GM12878 (cell line): ENCODE results near the gene PNMA5.
"Not testable (repeated sequence)": the region's sequence is repeated elsewhere in the genome, so short reads cannot be mapped to it uniquely, and the experiment has no call there.

Experiments
- CHD2 ChIP-seq: IDR thresholded peaks from 2 replicates; pipeline ENCODE4 v1.6.1; 2011; ENCODE audit warnings: low read depth, low read length, improper control_type of control experiment, borderline replicate concordance
- CTCF ChIP-seq, 3 experiments: IDR thresholded peaks in 2 of 3; conservative IDR thresholded peaks in 1 of 3; 2 replicates each; pipeline ENCODE4 v1.5.1; 2011; ENCODE audit warnings: low read depth in 3 of 3, low read length in 3 of 3, mild to moderate bottlenecking in 3 of 3, control low read depth in 2 of 3, moderate library complexity in 2 of 3, inconsistent platforms in 1 of 3, mixed read lengths in 1 of 3; ENCODE audit not compliant: control insufficient read depth in 2 of 3, insufficient read depth in 1 of 3; ENCODE audit errors: extremely low read depth in 1 of 3
- EP300 ChIP-seq, 2 experiments: fragments of 150-350 bp in 1 of 2; IDR thresholded peaks; 2 replicates each; pipeline ENCODE4 v1.6.1; 2011 to 2012; ENCODE audit warnings: low read depth in 2 of 2, low read length in 2 of 2, borderline replicate concordance in 1 of 2, improper control_type of control experiment in 1 of 2, inconsistent platforms in 1 of 2; ENCODE audit not compliant: control insufficient read depth in 1 of 2
- FOXM1 ChIP-seq: IDR thresholded peaks from 2 replicates; pipeline ENCODE4 v1.6.1; 2012; ENCODE audit warnings: low read depth, mild to moderate bottlenecking, inconsistent platforms, low read length, moderate library complexity
- HCFC1 ChIP-seq: fragments of 150-350 bp; IDR thresholded peaks from 2 replicates; pipeline ENCODE4 v1.6.1; 2014; ENCODE audit warnings: low read length
- HDAC6 ChIP-seq: fragments of 200-600 bp; sonication (generic); IDR thresholded peaks from one replicate; pipeline ENCODE4 v1.8.0; 2017; ENCODE audit warnings: antibody characterized with exemption; ENCODE audit not compliant: unreplicated experiment
- NFYB ChIP-seq: IDR thresholded peaks from 2 replicates; pipeline ENCODE4 v1.6.1; 2011; ENCODE audit warnings: low read depth, mild to moderate bottlenecking, low read length, improper control_type of control experiment, moderate library complexity; ENCODE audit not compliant: insufficient read depth
- POLR2AphosphoS2 ChIP-seq: IDR thresholded peaks from 2 replicates; pipeline ENCODE4 v1.6.1; 2011; ENCODE audit warnings: low read depth, mild to moderate bottlenecking, low read length, improper control_type of control experiment, moderate library complexity
- PRDM15 ChIP-seq: fragments of 450-650 bp; formaldehyde crosslinking; IDR thresholded peaks from 2 replicates; pipeline ENCODE4 v1.4.0; 2020; ENCODE audit warnings: mild to moderate bottlenecking, moderate library complexity
- RBBP5 ChIP-seq: fragments of 200-600 bp; sonication (generic); conservative IDR thresholded peaks from 2 replicates; pipeline ENCODE4 v1.6.1; 2016
- REST ChIP-seq: IDR thresholded peaks from 2 replicates; pipeline ENCODE4 v1.6.1; 2012; ENCODE audit warnings: mild to moderate bottlenecking, low read depth, low read length
- STAT1 ChIP-seq: fragments of 450-650 bp; conservative IDR thresholded peaks from 2 replicates; pipeline ENCODE4 v1.6.1; 2014; ENCODE audit warnings: antibody characterized with exemption, mild to moderate bottlenecking
- USF2 ChIP-seq: IDR thresholded peaks from 2 replicates; pipeline ENCODE4 v1.6.1; 2011; ENCODE audit warnings: low read depth, low read length, improper control_type of control experiment, borderline replicate concordance

GRCh38 chrX:153026501-153026900 is 32.6 kb upstream of the PNMA5 start:
- not testable (repeated sequence) for TF ChIP-seq CHD2; PRDM15 (CRISPR knock-in tag); RBBP5; EP300 (IDR thresholded peaks at IDR 0.05; ENCODE audit: borderline replicate concordance in 1 of 2, control insufficient read depth in 1 of 2, low read depth in 2 of 2, low read length in 2 of 2); CTCF (IDR thresholded peaks at IDR 0.05 in 2 of 3, conservative IDR thresholded peaks at IDR 0.05 in 1 of 3; ENCODE audit: control insufficient read depth in 2 of 3, extremely low read depth in 1 of 3, insufficient read depth in 1 of 3, low read depth in 3 of 3, low read length in 3 of 3); FOXM1; REST; STAT1; NFYB; USF2; HCFC1; POLR2AphosphoS2; HDAC6
